Vagina (tissue), 2 donors: ENCODE measurements around the gene AAGAB. TPM values are rescaled to one million over a fixed set of nuclear protein-coding genes. Genes with fewer than 3 reads are reported as not detected.

Experiments used
- DNase-seq, 2 donors: peaks; one replicate each; pipeline ENCODE4 v3.0.0-alpha.2; 2017; ENCODE audit errors: extremely low spot score in 2 of 2
- H3K27ac ChIP-seq: fragments of 200-600 bp; sonication (generic); one replicate; pipeline ENCODE4 v1.5.1; 2019
- H3K27me3 ChIP-seq: fragments of 200-600 bp; sonication (generic); one replicate; pipeline ENCODE4 v1.5.1; 2019
- H3K36me3 ChIP-seq, 2 donors: fragments of 200-600 bp; sonication (generic); one replicate each; pipeline ENCODE4 v1.5.1; 2017 to 2019
- H3K4me1 ChIP-seq: fragments of 200-600 bp; sonication (generic); one replicate; pipeline ENCODE4 v1.5.1; 2019
- H3K4me3 ChIP-seq, 2 donors: fragments of 200-600 bp; sonication (generic); 1 replicate in 1 of 2; 2 replicates in 1 of 2; pipeline ENCODE4 v1.5.1; 2016 to 2019
- H3K9me3 ChIP-seq: fragments of 200-600 bp; sonication (generic); one replicate; pipeline ENCODE4 v1.5.1; 2019
- CTCF ChIP-seq, 3 experiments: fragments of 450-650 bp in 2 of 3; fragments of 200-600 bp in 1 of 3; sonication (generic) in 1 of 3; IDR thresholded peaks; one replicate each; pipeline ENCODE4 v1.5.1; 2017 to 2019; ENCODE audit warnings: antibody characterized with exemption in 3 of 3, mild to moderate bottlenecking in 2 of 3, moderate library complexity in 2 of 3
- POLR2A ChIP-seq, 2 donors: fragments of 450-650 bp; IDR thresholded peaks; one replicate each; pipeline ENCODE4 v1.6.1; 2017; ENCODE audit warnings: antibody characterized with exemption in 2 of 2, mild to moderate bottlenecking in 2 of 2, moderate library complexity in 2 of 2
- POLR2AphosphoS5 ChIP-seq, 2 donors: sonication (generic); formaldehyde crosslinking; IDR thresholded peaks; one replicate each; pipeline ENCODE4 v1.9.0; 2017; ENCODE audit warnings: antibody characterized with exemption in 2 of 2, mild to moderate bottlenecking in 2 of 2, low read depth in 1 of 2; ENCODE audit not compliant: insufficient read depth in 1 of 2
- intact Hi-C: fragments of 100-400 bp; cut with DNase I; formaldehyde crosslinking; loops from one replicate; pipeline ENCODE4 v1.15.1; 2023
- total RNA-seq: library from RNA; depleted of rRNA; stranded (reverse); fragments of >200 nt; gene quantifications from one replicate; pipeline ENCODE4 v1.2.3, GENCODE V29; 2016

Gene AAGAB
- total RNA-seq, 1 donor from 2014 or later = 41.0 TPM

- H3K36me3 ChIP-seq = no peaks in the 10 kb centered on the region
- no peak overlapping the region for H3K4me3 ChIP-seq
- no peak for DNase-seq
- H3K27ac ChIP-seq = no peak overlapping the region
- TF ChIP-seq POLR2AphosphoS5 (IDR thresholded peaks at IDR 0.05; ENCODE audit: insufficient read depth in 1 of 2, low read depth in 1 of 2) (no peak), POLR2A (IDR thresholded peaks at IDR 0.05) (no peak), CTCF (IDR thresholded peaks at IDR 0.05) (no peak)
- no peaks in the 10 kb centered on the region for H3K27me3 ChIP-seq
- peaks cover 27% of the 10 kb centered on the region for H3K4me1 ChIP-seq
- intact Hi-C loops = no loop called here
- H3K9me3 ChIP-seq = no peaks in the 10 kb centered on the region
These were observed 13.2 kb downstream of the AAGAB start for GRCh38 chr15:67241132-67241855.

GRCh38 chr15:67240235-67241131 lies 14.0 kb downstream of the AAGAB start:
- H3K4me1 ChIP-seq = peaks cover 27% of the 10 kb centered on the region
- H3K27me3 ChIP-seq = no peaks in the 10 kb centered on the region
- DNase-seq = no peak
- TF ChIP-seq CTCF (IDR thresholded peaks at IDR 0.05) (no peak), POLR2AphosphoS5 (IDR thresholded peaks at IDR 0.05; ENCODE audit: insufficient read depth in 1 of 2, low read depth in 1 of 2) (peak in 1 of 2 donors; percentile 15)
- H3K27ac ChIP-seq = no peak overlapping the region
- H3K9me3 ChIP-seq = no peaks in the 10 kb centered on the region
- intact Hi-C loops = no loop called here
- no peak overlapping the region for H3K4me3 ChIP-seq
- H3K36me3 ChIP-seq = peaks cover 0 to 4% of the 10 kb centered on the region in 2 donors

GRCh38 chr15:67232591-67232990 lies 21.9 kb downstream of the AAGAB start:
- TF ChIP-seq POLR2A (IDR thresholded peaks at IDR 0.05) (no peak), POLR2AphosphoS5 (IDR thresholded peaks at IDR 0.05; ENCODE audit: insufficient read depth in 1 of 2, low read depth in 1 of 2) (no peak), CTCF (IDR thresholded peaks at IDR 0.05) (no peak)

GRCh38 chr15:67230504-67230903 lies 24.0 kb downstream of the AAGAB start:
- Histone ChIP-seq H3K4me3 (no peak overlapping the region), H3K4me1 (no peaks in the 10 kb centered on the region), H3K9me3 (no peaks in the 10 kb centered on the region), H3K27me3 (no peaks in the 10 kb centered on the region), H3K27ac (no peak overlapping the region), H3K36me3 (peaks cover 0 to 35% of the 10 kb centered on the region in 2 donors)
- TF ChIP-seq POLR2A (IDR thresholded peaks at IDR 0.05) = no peak
- TF ChIP-seq POLR2AphosphoS5 (IDR thresholded peaks at IDR 0.05; ENCODE audit: insufficient read depth in 1 of 2, low read depth in 1 of 2) = no peak
- no peak for TF ChIP-seq CTCF (IDR thresholded peaks at IDR 0.05)
- intact Hi-C loops = loop anchor here (10.0 kb wide), 1 partner anchor 1274 kb away; no protein-coding TSS in a partner anchor
- DNase-seq = no peak

More at GRCh38 chr15:67232591-67232990, 21.9 kb downstream of the AAGAB start:
- no peak for DNase-seq
- intact Hi-C loops = loop anchor here (10.0 kb wide), 1 partner anchor 1272 kb away; no protein-coding TSS in a partner anchor
- Histone ChIP-seq H3K4me1 (no peaks in the 10 kb centered on the region), H3K27me3 (no peaks in the 10 kb centered on the region), H3K36me3 (peaks cover 0 to 39% of the 10 kb centered on the region in 2 donors), H3K27ac (no peak overlapping the region), H3K9me3 (no peaks in the 10 kb centered on the region), H3K4me3 (no peak overlapping the region)
